ENCODE results near the gene NUMB.
"Not testable (repeated sequence)": the region's sequence is repeated elsewhere in the genome, so short reads cannot be mapped to it uniquely, and the experiment has no call there.

Gene NUMB

GRCh38 chr14:73311708-73312030 lies 146.7 kb downstream of the NUMB start:
- Histone ChIP-seq H4K20me1 (ENCODE audit: insufficient read depth) (no peaks in the 10 kb centered on the region), H3K4me2 (no peak overlapping the region)

DNA sequence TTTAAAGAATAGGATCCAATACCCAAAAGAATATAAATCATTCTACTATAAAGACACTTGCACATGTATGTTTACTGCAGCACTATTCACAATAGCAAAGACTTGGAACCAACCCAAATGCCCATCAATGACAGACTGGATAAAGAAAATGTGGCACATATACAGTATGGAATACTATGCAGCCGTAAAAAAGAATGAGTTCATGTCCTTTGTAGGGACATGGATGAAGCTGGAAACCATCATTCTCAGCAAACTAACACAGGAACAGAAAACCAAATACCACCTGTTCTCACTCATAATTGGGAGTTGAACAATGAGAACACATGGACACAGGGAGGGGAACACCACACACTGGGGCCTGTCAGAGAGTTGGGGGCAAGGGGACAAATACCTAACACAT lies 149.1 kb downstream of the NUMB start:
- H3K27me3 ChIP-seq (ENCODE audit: insufficient read depth, low read depth); H3K27ac ChIP-seq; H3K36me3 ChIP-seq (ENCODE audit: insufficient read depth); H2AFZ ChIP-seq (ENCODE audit: low read depth); H3K4me2 ChIP-seq; H3K4me3 ChIP-seq (IDR thresholded peaks at IDR 0.05; ENCODE audit: insufficient read depth, low read depth, low read length); H3K4me1 ChIP-seq (ENCODE audit: low read depth, poor library complexity, severe bottlenecking); H3K9ac ChIP-seq; H3K79me2 ChIP-seq (ENCODE audit: insufficient read depth, low read depth); H4K20me1 ChIP-seq (ENCODE audit: insufficient read depth): not testable (repeated sequence)

More at GRCh38 chr14:73311708-73312030, 146.7 kb downstream of the NUMB start:
- no peaks in the 10 kb centered on the region for H3K79me2 ChIP-seq (ENCODE audit: insufficient read depth, low read depth)
- TF ChIP-seq, protein P1, sequence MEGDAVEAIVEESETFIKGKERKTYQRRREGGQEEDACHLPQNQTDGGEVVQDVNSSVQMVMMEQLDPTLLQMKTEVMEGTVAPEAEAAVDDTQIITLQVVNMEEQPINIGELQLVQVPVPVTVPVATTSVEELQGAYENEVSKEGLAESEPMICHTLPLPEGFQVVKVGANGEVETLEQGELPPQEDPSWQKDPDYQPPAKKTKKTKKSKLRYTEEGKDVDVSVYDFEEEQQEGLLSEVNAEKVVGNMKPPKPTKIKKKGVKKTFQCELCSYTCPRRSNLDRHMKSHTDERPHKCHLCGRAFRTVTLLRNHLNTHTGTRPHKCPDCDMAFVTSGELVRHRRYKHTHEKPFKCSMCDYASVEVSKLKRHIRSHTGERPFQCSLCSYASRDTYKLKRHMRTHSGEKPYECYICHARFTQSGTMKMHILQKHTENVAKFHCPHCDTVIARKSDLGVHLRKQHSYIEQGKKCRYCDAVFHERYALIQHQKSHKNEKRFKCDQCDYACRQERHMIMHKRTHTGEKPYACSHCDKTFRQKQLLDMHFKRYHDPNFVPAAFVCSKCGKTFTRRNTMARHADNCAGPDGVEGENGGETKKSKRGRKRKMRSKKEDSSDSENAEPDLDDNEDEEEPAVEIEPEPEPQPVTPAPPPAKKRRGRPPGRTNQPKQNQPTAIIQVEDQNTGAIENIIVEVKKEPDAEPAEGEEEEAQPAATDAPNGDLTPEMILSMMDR (conservative IDR thresholded peaks at IDR 0.05; ENCODE audit: low read depth, low read length): no peak
- H3K4me3 ChIP-seq (IDR thresholded peaks at IDR 0.05; ENCODE audit: insufficient read depth, low read depth, low read length): no peak overlapping the region
- no peaks in the 10 kb centered on the region for H3K4me1 ChIP-seq (ENCODE audit: low read depth, poor library complexity, severe bottlenecking)
- no peak overlapping the region for H3K9ac ChIP-seq
- no peak overlapping the region for H2AFZ ChIP-seq (ENCODE audit: low read depth)
- H3K27me3 ChIP-seq (ENCODE audit: insufficient read depth, low read depth): no peaks in the 10 kb centered on the region
- H3K27ac ChIP-seq: no peak overlapping the region
- H3K36me3 ChIP-seq (ENCODE audit: insufficient read depth): no peaks in the 10 kb centered on the region

GRCh38 chr14:73307261-73307660 lies 151.1 kb downstream of the NUMB start:
- Histone ChIP-seq H3K36me3 (ENCODE audit: insufficient read depth) (no peaks in the 10 kb centered on the region), H3K4me1 (ENCODE audit: low read depth, poor library complexity, severe bottlenecking) (peaks cover 10% of the 10 kb centered on the region), H2AFZ (ENCODE audit: low read depth) (no peak overlapping the region), H3K27me3 (ENCODE audit: insufficient read depth, low read depth) (no peaks in the 10 kb centered on the region), H3K79me2 (ENCODE audit: insufficient read depth, low read depth) (no peaks in the 10 kb centered on the region), H3K27ac (no peak overlapping the region), H3K4me2 (no peak overlapping the region), H4K20me1 (ENCODE audit: insufficient read depth) (no peaks in the 10 kb centered on the region), H3K4me3 (IDR thresholded peaks at IDR 0.05; ENCODE audit: insufficient read depth, low read depth, low read length) (no peak overlapping the region), H3K9ac (no peak overlapping the region)
- TF ChIP-seq, protein P1 (conservative IDR thresholded peaks at IDR 0.05; ENCODE audit: low read depth, low read length): no peak

DNA sequence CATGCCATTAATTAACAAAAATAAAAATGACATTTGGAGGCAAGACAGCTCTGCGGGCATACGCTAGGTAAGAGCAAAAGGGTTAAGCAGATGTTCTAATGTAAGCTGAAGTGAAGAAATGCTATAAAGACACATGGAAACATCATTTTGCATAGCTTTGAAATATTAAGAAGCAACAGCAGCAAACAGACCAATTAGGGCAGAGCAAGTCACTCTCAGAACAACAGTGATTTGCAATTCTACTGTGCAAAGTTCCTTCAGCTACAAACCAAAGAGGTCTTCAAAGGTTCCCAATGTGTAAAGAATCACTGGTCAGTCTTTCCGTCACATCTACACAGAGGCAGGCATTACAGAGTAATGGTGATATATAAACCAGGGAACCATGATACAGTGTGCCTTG lies 152.8 kb downstream of the NUMB start:
- TF ChIP-seq, protein P1 (conservative IDR thresholded peaks at IDR 0.05; ENCODE audit: low read depth, low read length): no peak
- no peak overlapping the region for H3K9ac ChIP-seq
- no peaks in the 10 kb centered on the region for H3K36me3 ChIP-seq (ENCODE audit: insufficient read depth)
- no peaks in the 10 kb centered on the region for H4K20me1 ChIP-seq (ENCODE audit: insufficient read depth)
- no peak overlapping the region for H3K27ac ChIP-seq
- H3K79me2 ChIP-seq (ENCODE audit: insufficient read depth, low read depth): no peaks in the 10 kb centered on the region
- no peak overlapping the region for H3K4me3 ChIP-seq (IDR thresholded peaks at IDR 0.05; ENCODE audit: insufficient read depth, low read depth, low read length)
- no peaks in the 10 kb centered on the region for H3K27me3 ChIP-seq (ENCODE audit: insufficient read depth, low read depth)
- no peak overlapping the region for H2AFZ ChIP-seq (ENCODE audit: low read depth)
- H3K4me2 ChIP-seq: no peak overlapping the region
- H3K4me1 ChIP-seq (ENCODE audit: low read depth, poor library complexity, severe bottlenecking): peaks cover 10% of the 10 kb centered on the region

GRCh38 chr14:73295198-73295796 lies 163.0 kb downstream of the NUMB start:
- Histone ChIP-seq H3K4me3 (IDR thresholded peaks at IDR 0.05; ENCODE audit: insufficient read depth, low read depth, low read length) (no peak overlapping the region), H3K4me2 (no peak overlapping the region), H4K20me1 (ENCODE audit: insufficient read depth) (no peaks in the 10 kb centered on the region)

More at GRCh38 chr14:73295198-73295796, 163.0 kb downstream of the NUMB start:
- peaks cover 7% of the 10 kb centered on the region for H3K4me1 ChIP-seq (ENCODE audit: low read depth, poor library complexity, severe bottlenecking)
- no peaks in the 10 kb centered on the region for H3K79me2 ChIP-seq (ENCODE audit: insufficient read depth, low read depth)
- H2AFZ ChIP-seq (ENCODE audit: low read depth): no peak overlapping the region
- no peaks in the 10 kb centered on the region for H3K36me3 ChIP-seq (ENCODE audit: insufficient read depth)
- H3K9ac ChIP-seq: no peak overlapping the region
- H3K27me3 ChIP-seq (ENCODE audit: insufficient read depth, low read depth): no peaks in the 10 kb centered on the region
- TF ChIP-seq, protein P1 (conservative IDR thresholded peaks at IDR 0.05; ENCODE audit: low read depth, low read length): peak; percentile 70
- H3K27ac ChIP-seq: no peak overlapping the region
